H1 (cell line): ENCODE measurements around the gene CH25H.

Experiments
- CTCF ChIP-seq, 3 experiments: IDR thresholded peaks; 1 replicate in 2 of 3; 2 replicates in 1 of 3; pipeline versions ENCODE4 v1.5.1 to v1.6.1; 2011; ENCODE audit warnings: low read length in 3 of 3, mild to moderate bottlenecking in 3 of 3, inconsistent platforms in 2 of 3, low read depth in 1 of 3, moderate library complexity in 1 of 3; ENCODE audit not compliant: insufficient read depth in 1 of 3; ENCODE audit errors: control extremely low read depth in 1 of 3
- EP300 ChIP-seq, 2 experiments: IDR thresholded peaks; 1 replicate in 1 of 2; 2 replicates in 1 of 2; pipeline ENCODE4 v1.6.1; 2011 to 2012; ENCODE audit warnings: low read depth in 2 of 2, low read length in 2 of 2, mild to moderate bottlenecking in 2 of 2, borderline replicate concordance in 1 of 2, inconsistent platforms in 1 of 2, moderate library complexity in 1 of 2
- KDM1A ChIP-seq: fragments of 200-600, 300-600 bp; sonication (generic); IDR thresholded peaks from 2 replicates; pipeline ENCODE4 v1.7.1; 2016; ENCODE audit warnings: mild to moderate bottlenecking, low read length, borderline replicate concordance
- NRF1 ChIP-seq: IDR thresholded peaks from 2 replicates; pipeline ENCODE4 v1.6.1; 2011; ENCODE audit warnings: mild to moderate bottlenecking, low read depth, low read length, improper control_type of control experiment
- POLR2AphosphoS5 ChIP-seq: IDR thresholded peaks from 2 replicates; pipeline ENCODE4 v1.6.1; 2011; ENCODE audit warnings: low read depth, low read length
- RXRA ChIP-seq: IDR thresholded peaks from 2 replicates; pipeline ENCODE4 v1.6.1; 2011; ENCODE audit warnings: low read depth, mild to moderate bottlenecking, low read length, moderate library complexity; ENCODE audit not compliant: insufficient read depth
- SUZ12 ChIP-seq: fragments of 200-600 bp; sonication (generic); IDR thresholded peaks from 2 replicates; pipeline ENCODE4 v1.6.1; 2012; ENCODE audit warnings: mild to moderate bottlenecking, inconsistent platforms, low read length, moderate library complexity, mixed read lengths
- TEAD4 ChIP-seq: IDR thresholded peaks from 2 replicates; pipeline ENCODE4 v1.6.1; 2012; ENCODE audit warnings: low read depth, low read length, inconsistent platforms, mixed read lengths

GRCh38 chr10:89158446-89158845, 48.7 kb downstream of the CH25H start:
- no peak for TF ChIP-seq KDM1A
- no peak for TF ChIP-seq SUZ12
- TF ChIP-seq NRF1: no peak
- TF ChIP-seq POLR2AphosphoS5: no peak
- no peak for TF ChIP-seq CTCF (IDR thresholded peaks at IDR 0.05; ENCODE audit: control extremely low read depth in 1 of 3, insufficient read depth in 1 of 3, low read depth in 1 of 3, low read length in 3 of 3)
- no peak for TF ChIP-seq EP300 (IDR thresholded peaks at IDR 0.05; ENCODE audit: borderline replicate concordance in 1 of 2, low read depth in 2 of 2, low read length in 2 of 2)
- no peak for TF ChIP-seq TEAD4
- no peak for TF ChIP-seq RXRA
